Stomach (tissue), 9 donors: ENCODE results near the gene BOD1L1. TPM values are rescaled to one million over a fixed set of nuclear protein-coding genes. Genes with fewer than 3 reads are reported as not detected.

Experiments
- DNase-seq, 2 donors: peaks; one replicate each; pipeline versions ENCODE4 v3.0.0 to v3.0.0-alpha.2; 2013 to 2019
- H3K27ac ChIP-seq, 5 donors: fragments of 200-600 bp in 4 of 5; sonication (generic) in 4 of 5; one replicate each; pipeline ENCODE4 v1.5.1; 2013 to 2019; ENCODE audit warnings: mild to moderate bottlenecking in 1 of 5, moderate library complexity in 1 of 5
- H3K27me3 ChIP-seq, 3 donors: fragments of 200-600 bp; sonication (generic); one replicate each; pipeline ENCODE4 v1.5.1; 2017 to 2019; ENCODE audit warnings: mixed run types in 1 of 3
- H3K36me3 ChIP-seq, 4 donors: fragments of 200-600 bp; sonication (generic); 1 replicate in 3 of 4; 2 replicates in 1 of 4; pipeline ENCODE4 v1.5.1; 2016 to 2019
- H3K4me1 ChIP-seq, 4 donors: fragments of 200-600 bp; sonication (generic); one replicate each; pipeline ENCODE4 v1.5.1; 2016 to 2019
- H3K4me3 ChIP-seq, 4 donors: fragments of 200-600 bp; sonication (generic) in 3 of 4; one replicate each; pipeline ENCODE4 v1.5.1; 2016 to 2019; ENCODE audit warnings: mild to moderate bottlenecking in 1 of 4
- H3K9me3 ChIP-seq, 4 donors: fragments of 200-600 bp; sonication (generic); one replicate each; pipeline ENCODE4 v1.5.1; 2016 to 2019
- CTCF ChIP-seq, 7 experiments: fragments of 450-650 bp in 4 of 7; fragments of 200-600 bp in 3 of 7; sonication (generic) in 3 of 7; IDR thresholded peaks; one replicate each; pipeline ENCODE4 v1.5.1; 2016 to 2019; ENCODE audit warnings: antibody characterized with exemption in 7 of 7, control low read depth in 2 of 7, mild to moderate bottlenecking in 1 of 7
- EP300 ChIP-seq: sonication (generic); formaldehyde crosslinking; IDR thresholded peaks from one replicate; pipeline ENCODE4 v1.6.1; 2017; ENCODE audit warnings: antibody characterized with exemption
- POLR2A ChIP-seq, 4 donors: fragments of 450-650 bp; IDR thresholded peaks; one replicate each; pipeline ENCODE4 v1.6.1; 2016; ENCODE audit warnings: antibody characterized with exemption in 4 of 4, control low read depth in 2 of 4, mild to moderate bottlenecking in 1 of 4, moderate library complexity in 1 of 4
- POLR2AphosphoS5 ChIP-seq, 3 donors: sonication (generic); formaldehyde crosslinking; IDR thresholded peaks; one replicate each; pipeline ENCODE4 v1.6.1; 2016; ENCODE audit warnings: antibody characterized with exemption in 3 of 3
- WGBS, 5 donors: extraction: QIAGEN DNeasy Blood & Tissue Kit in 3 of 5; methylation state at CpG; one replicate each; pipeline versions ENCODE4 v1.1.5 to v1.1.7; 2013 to 2018; 5-methylcytosine and 5-hydroxymethylcytosine counted together
- intact Hi-C: fragments of 100-400 bp; cut with DNase I; formaldehyde crosslinking; loops from one replicate; pipeline ENCODE4 v1.15.1; 2023; ENCODE audit warnings: low total_unique reads
- polyA plus RNA-seq, 3 donors: library from polyadenylated mRNA; stranded (reverse); fragments of 200-250 nt; gene quantifications; one replicate each; pipeline ENCODE4 v1.2.3, GENCODE V29; 2013
- small RNA-seq, 4 donors: library from RNA; depleted of rRNA; stranded (forward); fragments of <200 nt; gene quantifications; one replicate each; pipeline ENCODE3, GENCODE V24; 2016
- total RNA-seq, 5 donors: library from RNA; depleted of rRNA; stranded (reverse); fragments of >200 nt; gene quantifications; one replicate each; pipeline versions ENCODE4 v1.1.0 to v1.2.3, GENCODE V29; 2014 to 2016
- donor health status: healthy with polysubstance abuse.
- donor health status: Bipolar disorder and iron deficiency.
- donor health status: healthy.

The BOD1L1 gene
- total and polyA plus RNA-seq, 8 donors = 8.2 to 61.7 (median 33.4) TPM

- peaks cover 26 to 88% (median 64%) of the 10 kb centered on the region in 3 donors for H3K27me3 ChIP-seq
Measured at GRCh38 chr4:13522282-13523104, 105.0 kb downstream of the BOD1L1 start.

GRCh38 chr4:13521047-13521446 is 106.5 kb downstream of the BOD1L1 start:
- intact Hi-C loops = no loop called here
- H3K27me3 ChIP-seq = peaks cover 26 to 73% (median 49%) of the 10 kb centered on the region in 3 donors
- DNase-seq = no peak
- H3K36me3 ChIP-seq = no peaks in the 10 kb centered on the region
- WGBS, 5 donors = 28 to 60% (median 37%) methylated on average over 2 of the region's 2 CpGs
- H3K4me1 ChIP-seq = peaks cover 0 to 12% (median 5%) of the 10 kb centered on the region in 4 donors
- H3K4me3 ChIP-seq = no peak overlapping the region
- TF ChIP-seq EP300 = no peak
- TF ChIP-seq POLR2AphosphoS5 (IDR thresholded peaks at IDR 0.05) = no peak
- TF ChIP-seq CTCF (IDR thresholded peaks at IDR 0.05) = no peak
- TF ChIP-seq POLR2A (IDR thresholded peaks at IDR 0.05) = no peak
- peaks cover 17 to 29% (median 19%) of the 10 kb centered on the region in 4 donors for H3K9me3 ChIP-seq
- H3K27ac ChIP-seq = no peak overlapping the region

More at GRCh38 chr4:13522282-13523104, 105.0 kb downstream of the BOD1L1 start:
- Histone ChIP-seq H3K4me3 (peak overlapping the region in 1 of 4 donors; percentile 16), H3K4me1 (peaks cover 0 to 14% (median 6%) of the 10 kb centered on the region in 4 donors), H3K27ac (no peak overlapping the region), H3K36me3 (no peaks in the 10 kb centered on the region), H3K9me3 (peaks cover 17 to 29% (median 19%) of the 10 kb centered on the region in 4 donors)
- TF ChIP-seq POLR2AphosphoS5 (IDR thresholded peaks at IDR 0.05) = no peak
- TF ChIP-seq CTCF (IDR thresholded peaks at IDR 0.05) = no peak
- no peak for TF ChIP-seq EP300
- no peak for TF ChIP-seq POLR2A (IDR thresholded peaks at IDR 0.05)
- intact Hi-C loops = no loop called here
- WGBS, 5 donors = 3 to 9% (median 4%) methylated on average over 8 to 49 of the region's 49 CpGs
- DNase-seq = no peak

Small RNA genes lying within 50 kb of the gene (small RNA-seq; reads per million reads assigned to genes)
- gene MIR5091 = 0 to 2.8 (median 1.6) reads per million in 4 donors

Other genes with a start within 250 kb of the BOD1L1 start
- 10 to 100 TPM in 3 of 5 donors, 1 to 10 TPM in 1, under 1 TPM in 1; 0.29 to 27.2 (median 18.3) TPM for gene RAB28, start 143.4 kb downstream of the BOD1L1 start, total RNA-seq
- 10 to 100 TPM in 2 of 3 donors, 1 to 10 TPM in 1; 9.2 to 15.6 (median 13.8) TPM for gene RAB28, start 143.4 kb downstream of the BOD1L1 start, polyA plus RNA-seq
- gene NKX3-2, start 83.2 kb downstream of the BOD1L1 start, total RNA-seq = 1 to 10 TPM in 2 of 5 donors, under 1 TPM in 1, not detected in 2; 0.14 to 4.6 (median 2.8) TPM
- gene NKX3-2, start 83.2 kb downstream of the BOD1L1 start, polyA plus RNA-seq = under 1 TPM; 0.06 to 0.31 (median 0.18) TPM